ENCODE measurements around the gene VCX3B.
"Not testable (repeated sequence)": the region's sequence is repeated elsewhere in the genome, so short reads cannot be mapped to it uniquely, and the experiment has no call there.

VCX3B gene

GRCh38 chrX:8502101-8502500, 37.5 kb downstream of the VCX3B start:
- H3K4me3 Mint-ChIP-seq; H3K27ac Mint-ChIP-seq; H3K9me3 Mint-ChIP-seq (ENCODE audit: low read depth); H3K4me1 Mint-ChIP-seq (ENCODE audit: low read depth); H3K27me3 Mint-ChIP-seq; H3K36me3 Mint-ChIP-seq: not testable (repeated sequence)

- Mint-ChIP-seq H3K36me3 (no peaks in the 10 kb centered on the region), H3K27ac (no peak overlapping the region), H3K4me1 (ENCODE audit: low read depth) (no peaks in the 10 kb centered on the region), H3K27me3 (no peaks in the 10 kb centered on the region), H3K9me3 (ENCODE audit: low read depth) (no peaks in the 10 kb centered on the region), H3K4me3 (no peak overlapping the region)
Observed at GRCh38 chrX:8504451-8504850, 39.8 kb downstream of the VCX3B start.
